Thyroid gland (tissue), 4 donors: ENCODE data around the gene PPP6R1.

Source experiments
- CTCF ChIP-seq, 6 experiments: fragments of 200-600 bp in 3 of 6; fragments of 450-650 bp in 3 of 6; sonication (generic) in 3 of 6; IDR thresholded peaks; one replicate each; pipeline ENCODE4 v1.5.1; 2016 to 2019; ENCODE audit warnings: antibody characterized with exemption in 6 of 6, mild to moderate bottlenecking in 2 of 6, inconsistent platforms in 1 of 6, moderate library complexity in 1 of 6
- POLR2A ChIP-seq, 2 donors: fragments of 450-650 bp; IDR thresholded peaks; one replicate each; pipeline ENCODE4 v1.6.1; 2017; ENCODE audit warnings: antibody characterized with exemption in 2 of 2, mild to moderate bottlenecking in 2 of 2, moderate library complexity in 1 of 2

- TF ChIP-seq CTCF (IDR thresholded peaks at IDR 0.05): no peak
- no peak for TF ChIP-seq POLR2A (IDR thresholded peaks at IDR 0.05)
Measured at GRCh38 chr19:55198651-55199050, 60.2 kb downstream of the PPP6R1 start.
